Loucy (cell line): ENCODE data around the gene CCDC178.

Experiments
- H2AFZ ChIP-seq: fragments of 200-600 bp; sonication (generic); 2 replicates; pipeline ENCODE4 v1.6.0; 2016; ENCODE audit warnings: antibody characterized with exemption, mild to moderate bottlenecking, low read length, moderate library complexity
- H3F3A ChIP-seq: fragments of 200-600 bp; 2 replicates; pipeline ENCODE4 v1.6.0; 2016; ENCODE audit warnings: antibody characterized with exemption, low read depth, mild to moderate bottlenecking
- H3K27me3 ChIP-seq: fragments of 200-600 bp; sonication (generic); 2 replicates; pipeline ENCODE4 v1.6.1; 2014; ENCODE audit warnings: low read length, mild to moderate bottlenecking; ENCODE audit not compliant: insufficient read depth, poor library complexity, severe bottlenecking
- H3K36me3 ChIP-seq: fragments of 200-600 bp; sonication (generic); 2 replicates; pipeline ENCODE4 v1.6.1; 2016; ENCODE audit warnings: low read length; ENCODE audit not compliant: insufficient read depth
- H3K4me1 ChIP-seq: fragments of 200-600 bp; sonication (generic); 2 replicates; pipeline ENCODE4 v1.5.1; 2014; ENCODE audit warnings: low read length, mild to moderate bottlenecking; ENCODE audit not compliant: insufficient read depth, poor library complexity, severe bottlenecking
- H3K4me2 ChIP-seq: fragments of 200-600 bp; sonication (generic); 2 replicates; pipeline ENCODE4 v1.6.0; 2014; ENCODE audit warnings: antibody characterized with exemption, low read length, low read depth, mild to moderate bottlenecking; ENCODE audit not compliant: poor library complexity, severe bottlenecking
- H3K4me3 ChIP-seq: fragments of 200-600 bp; sonication (generic); 2 replicates; pipeline ENCODE4 v1.5.1; 2014; ENCODE audit warnings: low read length, mild to moderate bottlenecking, mixed read lengths; ENCODE audit not compliant: poor library complexity, severe bottlenecking
- H3K79me2 ChIP-seq: fragments of 200-600 bp; sonication (generic); 2 replicates; pipeline ENCODE4 v1.6.1; 2014; ENCODE audit warnings: low read length; ENCODE audit not compliant: insufficient read depth
- H3K9ac ChIP-seq: fragments of 200-600 bp; sonication (generic); 2 replicates; pipeline ENCODE4 v1.6.0; 2014; ENCODE audit warnings: mild to moderate bottlenecking, low read depth, low read length, moderate library complexity; ENCODE audit not compliant: poor library complexity, severe bottlenecking
- H3K9me2 ChIP-seq: fragments of 200-600 bp; sonication (generic); replicated peaks from 2 replicates; pipeline ENCODE4 v1.6.1; 2016; ENCODE audit warnings: low read depth, low read length, mixed read lengths
- H3K9me3 ChIP-seq: fragments of 200-600 bp; sonication (generic); 2 replicates; pipeline ENCODE4 v1.6.1; 2014; ENCODE audit warnings: mild to moderate bottlenecking, antibody characterized with exemption, low read length, low read depth; ENCODE audit not compliant: insufficient read depth
- H4K20me1 ChIP-seq: fragments of 200-600 bp; sonication (generic); 2 replicates; pipeline ENCODE4 v1.6.0; 2014; ENCODE audit warnings: antibody characterized with exemption, low read length, mild to moderate bottlenecking; ENCODE audit not compliant: insufficient read depth, poor library complexity, severe bottlenecking
- EZH2phosphoT487 ChIP-seq: fragments of 200-600 bp; IDR thresholded peaks from 2 replicates; pipeline ENCODE4 v1.6.1; 2018; ENCODE audit warnings: antibody characterized with exemption, mild to moderate bottlenecking, moderate library complexity, borderline replicate concordance
- TF ChIP-seq, protein P1 (sequence below): fragments of 200-600 bp; sonication (generic); conservative IDR thresholded peaks from 2 replicates; pipeline ENCODE4 v1.5.1; 2014; ENCODE audit warnings: mild to moderate bottlenecking, antibody characterized with exemption, low read length

Gene CCDC178

DNA sequence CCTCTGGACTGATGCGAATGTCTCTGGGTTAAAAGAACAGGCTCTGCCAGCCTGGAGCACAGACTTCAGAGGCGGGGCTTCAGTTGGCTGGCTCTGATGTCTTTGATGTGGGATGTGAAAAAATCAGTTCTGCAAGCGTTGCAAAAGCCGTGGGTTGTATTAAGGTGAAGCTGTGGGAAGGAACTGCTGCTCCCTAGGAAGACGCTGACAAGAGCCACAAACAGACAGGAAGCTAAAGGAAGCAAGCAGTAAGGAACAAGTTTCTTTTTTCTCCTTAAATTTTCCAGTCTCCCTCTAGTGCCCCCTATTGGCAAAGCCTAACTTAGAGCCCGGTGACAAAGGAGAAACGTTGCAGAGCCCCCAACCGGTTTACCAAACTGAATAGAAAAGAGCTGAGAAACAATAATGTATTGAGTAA is 239.0 kb downstream of the CCDC178 start:
- Histone ChIP-seq H2AFZ (peak overlapping the region; percentile 59), H4K20me1 (no peaks in the 10 kb centered on the region), H3K9me3 (no peaks in the 10 kb centered on the region), H3K4me2 (peak overlapping the region; percentile 44), H3K4me3 (peak overlapping the region; percentile 60), H3K9me2 (no peaks in the 10 kb centered on the region), H3K9ac (no peak overlapping the region), H3K4me1 (peaks cover 5% of the 10 kb centered on the region), H3K79me2 (no peaks in the 10 kb centered on the region), H3K27me3 (no peaks in the 10 kb centered on the region), H3K36me3 (no peaks in the 10 kb centered on the region), H3F3A (no peaks in the 10 kb centered on the region)
- no peak for TF ChIP-seq EZH2phosphoT487
- TF ChIP-seq, protein P1, sequence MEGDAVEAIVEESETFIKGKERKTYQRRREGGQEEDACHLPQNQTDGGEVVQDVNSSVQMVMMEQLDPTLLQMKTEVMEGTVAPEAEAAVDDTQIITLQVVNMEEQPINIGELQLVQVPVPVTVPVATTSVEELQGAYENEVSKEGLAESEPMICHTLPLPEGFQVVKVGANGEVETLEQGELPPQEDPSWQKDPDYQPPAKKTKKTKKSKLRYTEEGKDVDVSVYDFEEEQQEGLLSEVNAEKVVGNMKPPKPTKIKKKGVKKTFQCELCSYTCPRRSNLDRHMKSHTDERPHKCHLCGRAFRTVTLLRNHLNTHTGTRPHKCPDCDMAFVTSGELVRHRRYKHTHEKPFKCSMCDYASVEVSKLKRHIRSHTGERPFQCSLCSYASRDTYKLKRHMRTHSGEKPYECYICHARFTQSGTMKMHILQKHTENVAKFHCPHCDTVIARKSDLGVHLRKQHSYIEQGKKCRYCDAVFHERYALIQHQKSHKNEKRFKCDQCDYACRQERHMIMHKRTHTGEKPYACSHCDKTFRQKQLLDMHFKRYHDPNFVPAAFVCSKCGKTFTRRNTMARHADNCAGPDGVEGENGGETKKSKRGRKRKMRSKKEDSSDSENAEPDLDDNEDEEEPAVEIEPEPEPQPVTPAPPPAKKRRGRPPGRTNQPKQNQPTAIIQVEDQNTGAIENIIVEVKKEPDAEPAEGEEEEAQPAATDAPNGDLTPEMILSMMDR: peak; percentile 93

DNA sequence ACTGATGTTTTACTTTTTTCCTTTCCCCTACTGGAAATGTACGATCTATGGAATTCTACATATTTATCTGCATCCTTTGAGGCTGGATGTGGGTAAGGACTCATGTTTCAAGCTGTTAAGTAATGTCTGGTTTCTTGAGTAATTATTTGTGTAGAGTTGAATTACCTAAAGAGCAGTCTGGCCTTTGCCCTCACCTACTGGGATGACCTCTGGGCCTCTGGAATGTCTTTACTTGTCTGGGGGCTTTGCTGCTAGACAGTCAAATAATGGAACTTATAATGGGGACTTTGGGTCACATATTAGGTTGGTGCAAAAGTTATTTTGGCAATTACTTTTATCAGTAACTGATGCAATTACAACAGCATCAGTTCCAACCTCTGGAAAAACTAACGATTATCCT is 244.7 kb downstream of the CCDC178 start:
- H2AFZ ChIP-seq: no peak overlapping the region
- H3K36me3 ChIP-seq: no peaks in the 10 kb centered on the region
- no peaks in the 10 kb centered on the region for H3K4me1 ChIP-seq
- no peaks in the 10 kb centered on the region for H3K9me2 ChIP-seq
- H3K27me3 ChIP-seq: no peaks in the 10 kb centered on the region
- no peaks in the 10 kb centered on the region for H3K9me3 ChIP-seq
- no peak overlapping the region for H3K4me2 ChIP-seq
- TF ChIP-seq, protein P1: no peak
- no peak for TF ChIP-seq EZH2phosphoT487
- H3K4me3 ChIP-seq: no peak overlapping the region
- H4K20me1 ChIP-seq: no peaks in the 10 kb centered on the region
- H3K9ac ChIP-seq: no peak overlapping the region
- H3K79me2 ChIP-seq: no peaks in the 10 kb centered on the region
- no peaks in the 10 kb centered on the region for H3F3A ChIP-seq

DNA sequence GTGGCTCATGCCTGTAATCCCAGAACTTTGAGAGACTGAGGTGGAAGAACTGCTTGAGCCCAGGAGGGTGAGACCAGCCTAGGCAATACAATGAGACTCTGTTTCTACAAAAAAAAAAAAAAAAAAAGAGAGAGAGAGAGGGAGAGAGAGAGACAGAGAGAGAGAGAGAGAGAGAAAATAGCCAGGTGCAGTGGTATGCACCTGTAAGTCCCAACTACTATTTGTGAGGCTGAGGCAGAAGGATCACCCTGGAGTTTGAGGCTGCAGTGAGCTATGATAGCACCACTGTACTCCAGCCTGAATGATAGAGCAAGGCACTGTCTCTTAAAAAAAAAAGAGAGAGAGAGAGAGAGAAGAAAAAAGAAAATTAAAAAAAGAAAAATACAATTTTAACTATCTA is 245.7 kb downstream of the CCDC178 start:
- Histone ChIP-seq H3K9ac (no peak overlapping the region), H3K27me3 (no peaks in the 10 kb centered on the region), H3K4me2 (no peak overlapping the region), H3F3A (no peaks in the 10 kb centered on the region), H3K4me3 (no peak overlapping the region), H3K36me3 (no peaks in the 10 kb centered on the region), H4K20me1 (no peaks in the 10 kb centered on the region), H3K9me3 (no peaks in the 10 kb centered on the region), H3K79me2 (no peaks in the 10 kb centered on the region), H2AFZ (no peak overlapping the region), H3K9me2 (no peaks in the 10 kb centered on the region), H3K4me1 (no peaks in the 10 kb centered on the region)
- no peak for TF ChIP-seq EZH2phosphoT487
- TF ChIP-seq, protein P1: no peak
